WI38 (cell line): ENCODE results near the gene HDAC4.

ENCODE experiments used
- H3K4me3 ChIP-seq: 2 replicates; pipeline ENCODE4 v1.5.1; 2011; ENCODE audit warnings: low read depth, mild to moderate bottlenecking, control low read depth, low read length
- CTCF ChIP-seq: IDR thresholded peaks from 2 replicates; pipeline ENCODE4 v1.5.1; 2012; ENCODE audit warnings: low read depth, mild to moderate bottlenecking, control low read depth, low read length

Gene HDAC4

GRCh38 chr2:239257511-239257937, 143.3 kb downstream of the HDAC4 start:
- 0 out of 2 replicates have a peak overlapping the region, but pooled peaks have one; percentile 10 for H3K4me3 ChIP-seq

GRCh38 chr2:239256350-239256743, 144.5 kb downstream of the HDAC4 start:
- no peak for TF ChIP-seq CTCF
- H3K4me3 ChIP-seq, result no peak overlapping the region

More at GRCh38 chr2:239257511-239257937, 143.3 kb downstream of the HDAC4 start:
- TF ChIP-seq CTCF, result no peak

GRCh38 chr2:239255628-239256349, 145.0 kb downstream of the HDAC4 start:
- TF ChIP-seq CTCF, result no peak
- H3K4me3 ChIP-seq, result no peak overlapping the region

GRCh38 chr2:239255218-239255617, 145.6 kb downstream of the HDAC4 start:
- no peak overlapping the region for H3K4me3 ChIP-seq
- TF ChIP-seq CTCF, result no peak

GRCh38 chr2:239253701-239254436, 147.0 kb downstream of the HDAC4 start:
- no peak overlapping the region for H3K4me3 ChIP-seq
- no peak for TF ChIP-seq CTCF

GRCh38 chr2:239253264-239253663, 147.6 kb downstream of the HDAC4 start:
- no peak overlapping the region for H3K4me3 ChIP-seq

More at GRCh38 chr2:239253264-239253663, 147.6 kb downstream of the HDAC4 start:
- TF ChIP-seq CTCF, result no peak
